Central memory CD8-positive, alpha-beta T cell (primary cell): ENCODE measurements around the gene OGFRL1.

Source experiments
- ATAC-seq: fragments of 150-1000 bp; cut with Tn5 transposase; replicated peaks from 2 replicates; pipeline ENCODE4 v1.10.0; 2022; ENCODE audit warnings: mild to moderate bottlenecking, moderate FRiP score, moderate number of reproducible peaks; ENCODE audit not compliant: poor library complexity, severe bottlenecking; ENCODE audit errors: extremely low read depth
- DNase-seq, 2 donors: peaks; one replicate each; pipeline ENCODE4 v3.0.0; 2021; ENCODE audit warnings: low spot score in 2 of 2
- H3K27ac Mint-ChIP-seq: one replicate; pipeline ENCODE4 v1.8.0; 2022; ENCODE audit warnings: low read depth, mild to moderate bottlenecking, moderate library complexity, mixed read lengths
- H3K27me3 Mint-ChIP-seq: one replicate; pipeline ENCODE4 v1.8.0; 2022; ENCODE audit warnings: mixed read lengths
- H3K36me3 Mint-ChIP-seq: one replicate; pipeline ENCODE4 v1.8.0; 2022; ENCODE audit warnings: mild to moderate bottlenecking, moderate library complexity, mixed read lengths; ENCODE audit not compliant: insufficient read depth
- H3K4me1 Mint-ChIP-seq: one replicate; pipeline ENCODE4 v1.8.0; 2022; ENCODE audit warnings: mixed read lengths
- H3K4me3 Mint-ChIP-seq: one replicate; pipeline ENCODE4 v1.8.0; 2022; ENCODE audit warnings: mild to moderate bottlenecking, moderate library complexity, mixed read lengths
- H3K9me3 Mint-ChIP-seq: one replicate; pipeline ENCODE4 v1.8.0; 2022; ENCODE audit warnings: mixed read lengths

OGFRL1 gene

DNA sequence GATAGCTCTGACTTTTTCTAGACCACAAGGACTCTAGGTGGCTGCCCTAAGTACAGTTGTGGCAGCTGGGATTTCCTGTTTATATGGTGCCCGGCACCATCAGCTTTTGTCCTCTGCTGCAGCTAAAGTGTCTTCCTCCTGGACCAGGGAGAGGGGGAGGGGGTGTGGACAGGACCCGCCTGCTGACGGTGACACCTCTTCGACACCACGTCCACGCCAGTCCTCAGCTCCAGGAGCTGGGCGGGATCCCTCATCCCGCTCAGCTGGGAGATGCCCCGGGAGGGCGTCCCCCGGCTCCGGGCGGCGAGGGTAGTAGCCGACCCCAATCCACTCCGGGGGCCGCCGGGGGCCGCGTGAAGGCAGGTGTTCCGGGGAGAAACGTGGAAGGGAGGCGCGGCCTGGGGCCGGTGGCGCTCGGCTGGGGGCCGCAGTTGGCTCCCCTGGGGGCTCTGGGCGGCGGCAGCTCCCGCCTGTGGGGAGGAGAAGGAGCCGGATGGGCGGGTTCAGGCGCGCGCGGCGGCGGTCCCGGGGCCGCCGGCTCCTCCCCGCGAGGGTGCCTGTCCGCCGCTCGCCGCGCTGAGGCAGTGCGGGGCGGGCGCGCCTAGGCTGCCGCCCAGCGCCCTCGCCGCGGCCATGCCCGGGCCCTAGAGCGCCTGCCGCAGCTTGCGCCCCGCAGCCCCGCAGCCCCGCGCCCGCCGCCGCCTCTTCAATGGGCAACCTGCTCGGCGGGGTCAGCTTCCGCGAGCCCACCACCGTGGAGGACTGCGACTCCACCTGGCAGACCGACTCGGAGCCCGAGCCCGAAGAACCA, at the start of gene OGFRL1:
Gene OGFRL1 (plus strand): TSS at position 584 of the 811 bp plus-strand sequence. CDS start 126 bp downstream, at position 710.
- H3K4me3 Mint-ChIP-seq, result peak within 1 kb of the TSS; percentile 83
- H3K27me3 Mint-ChIP-seq, result no peaks in the 10 kb centered on the region
- H3K4me1 Mint-ChIP-seq, result peaks cover 44% of the 10 kb centered on the region
- DNase-seq (peak; percentile 61), ATAC-seq (peak; percentile 91)
- no peaks in the 10 kb centered on the region for H3K9me3 Mint-ChIP-seq
- peak within 1 kb of the TSS; percentile 84 for H3K27ac Mint-ChIP-seq
- peaks cover 5% of the 10 kb centered on the region for H3K36me3 Mint-ChIP-seq

DNA sequence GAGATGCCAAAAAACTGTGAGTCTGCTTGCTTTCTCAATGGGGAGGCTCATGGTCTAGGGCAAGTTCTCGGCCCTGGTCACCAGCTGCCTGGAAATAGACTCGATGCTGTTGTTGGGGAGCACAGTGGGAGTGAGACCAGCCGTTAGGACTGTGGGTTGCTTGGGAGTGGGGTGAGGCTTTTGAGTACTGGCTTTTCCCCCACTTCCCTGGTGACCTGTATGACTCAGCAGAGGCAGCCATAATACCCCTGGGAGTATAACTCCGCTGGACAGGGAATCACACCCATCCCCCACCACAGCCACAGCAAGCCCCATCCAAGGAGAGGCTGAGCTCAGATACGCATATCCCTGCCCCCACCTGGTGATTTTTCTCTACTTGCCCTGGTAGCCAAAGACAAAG, 48.9 kb upstream of the OGFRL1 start:
- no peak overlapping the region for H3K4me3 Mint-ChIP-seq
- DNase-seq (no peak), ATAC-seq (no peak)
- H3K36me3 Mint-ChIP-seq, result no peaks in the 10 kb centered on the region
- H3K4me1 Mint-ChIP-seq, result no peaks in the 10 kb centered on the region
- no peak overlapping the region for H3K27ac Mint-ChIP-seq
- no peaks in the 10 kb centered on the region for H3K9me3 Mint-ChIP-seq
- peaks cover 53% of the 10 kb centered on the region for H3K27me3 Mint-ChIP-seq

DNA sequence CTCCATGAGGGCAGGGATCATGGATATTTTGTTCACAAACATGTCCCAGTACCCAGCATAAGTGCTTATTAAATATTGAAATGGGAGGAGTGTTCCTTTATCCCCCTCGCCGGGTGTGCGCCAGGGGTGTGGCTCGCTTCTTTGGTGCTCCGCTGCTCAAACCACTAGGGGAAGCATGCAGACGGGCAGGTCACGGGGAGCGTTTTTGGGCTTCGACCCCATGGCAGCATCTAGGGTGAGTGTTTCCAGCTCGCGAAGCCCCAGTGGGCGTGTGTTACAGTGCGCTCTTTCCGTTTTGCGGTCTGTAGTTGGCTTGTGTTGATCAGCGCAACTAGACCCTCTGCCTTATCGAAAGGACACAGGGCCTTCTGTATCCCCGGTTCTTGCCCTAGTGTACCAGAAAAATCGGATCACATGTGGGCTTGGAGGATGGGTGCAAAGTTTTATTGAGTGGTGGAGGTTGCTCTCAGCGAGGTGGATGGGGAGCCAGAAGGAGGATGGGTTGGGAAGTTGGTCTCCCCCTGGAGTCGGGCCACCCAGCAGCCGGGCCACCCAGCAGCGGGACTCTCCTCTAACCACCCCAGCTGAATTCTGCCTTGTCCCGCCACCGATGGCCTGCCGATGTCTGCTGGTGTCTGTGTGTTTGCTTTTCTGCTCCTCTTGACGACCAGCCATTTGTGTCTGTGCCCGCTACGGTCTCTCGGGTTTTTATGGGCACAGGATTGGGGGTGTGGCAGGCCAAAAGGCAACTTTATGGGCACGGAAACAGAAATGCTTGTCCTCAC, 43.2 kb upstream of the OGFRL1 start:
- Mint-ChIP-seq H3K27ac (no peak overlapping the region), H3K4me3 (no peak overlapping the region), H3K27me3 (peaks cover 9% of the 10 kb centered on the region), H3K4me1 (no peaks in the 10 kb centered on the region), H3K36me3 (peaks cover 2% of the 10 kb centered on the region), H3K9me3 (no peaks in the 10 kb centered on the region)
- ATAC-seq (no peak), DNase-seq (no peak)

DNA sequence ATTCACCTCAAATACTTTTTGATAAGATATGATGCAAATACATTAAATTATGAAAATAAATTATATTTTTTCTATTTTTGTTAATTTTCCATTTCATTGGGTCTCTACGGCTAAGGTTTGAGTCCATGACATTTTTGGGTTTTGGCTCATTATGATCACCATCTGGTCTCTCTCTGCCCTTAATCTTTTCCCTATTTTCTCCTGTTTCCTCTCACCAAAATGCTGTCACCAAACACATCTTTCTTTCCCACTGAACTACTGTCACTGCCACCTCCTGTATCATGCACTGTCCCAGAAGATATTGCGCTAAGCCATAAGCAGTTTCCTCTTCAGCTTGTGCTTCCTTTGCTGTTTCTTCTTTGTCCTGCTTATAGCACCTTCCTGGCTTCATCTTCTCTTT, 42.0 kb upstream of the OGFRL1 start:
- Mint-ChIP-seq H3K4me3 (no peak overlapping the region), H3K4me1 (no peaks in the 10 kb centered on the region), H3K36me3 (peaks cover 2% of the 10 kb centered on the region), H3K27me3 (peaks cover 4% of the 10 kb centered on the region), H3K27ac (no peak overlapping the region), H3K9me3 (no peaks in the 10 kb centered on the region)
- no peak for DNase-seq
- ATAC-seq, result no peak

DNA sequence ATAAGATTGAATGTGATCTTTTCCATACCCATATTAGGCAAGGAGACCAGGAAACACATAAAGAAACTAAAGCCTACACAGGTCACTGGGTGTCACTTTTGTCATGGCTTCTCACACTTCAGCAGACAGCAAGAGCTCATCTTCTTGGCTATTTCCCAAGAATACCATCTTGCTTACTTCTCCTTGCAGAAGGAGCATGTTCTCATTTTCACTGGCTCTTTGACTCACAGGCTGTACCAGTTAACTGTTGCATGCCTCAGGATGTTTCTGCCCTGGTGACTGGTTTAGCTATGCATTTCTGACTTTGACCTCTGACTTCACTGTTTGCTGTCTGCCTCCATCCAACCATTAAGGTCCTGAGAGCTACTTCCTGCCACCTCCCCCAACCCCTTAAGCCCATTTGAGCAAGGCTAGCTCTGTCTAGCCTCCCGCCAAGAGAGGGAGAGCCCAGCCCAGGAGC, 40.3 kb upstream of the OGFRL1 start:
- ATAC-seq, result no peak
- H3K4me1 Mint-ChIP-seq, result no peaks in the 10 kb centered on the region
- H3K27me3 Mint-ChIP-seq, result peaks cover 19% of the 10 kb centered on the region
- peaks cover 3% of the 10 kb centered on the region for H3K36me3 Mint-ChIP-seq
- no peak overlapping the region for H3K27ac Mint-ChIP-seq
- H3K9me3 Mint-ChIP-seq, result no peaks in the 10 kb centered on the region
- no peak overlapping the region for H3K4me3 Mint-ChIP-seq
- DNase-seq, result no peak

DNA sequence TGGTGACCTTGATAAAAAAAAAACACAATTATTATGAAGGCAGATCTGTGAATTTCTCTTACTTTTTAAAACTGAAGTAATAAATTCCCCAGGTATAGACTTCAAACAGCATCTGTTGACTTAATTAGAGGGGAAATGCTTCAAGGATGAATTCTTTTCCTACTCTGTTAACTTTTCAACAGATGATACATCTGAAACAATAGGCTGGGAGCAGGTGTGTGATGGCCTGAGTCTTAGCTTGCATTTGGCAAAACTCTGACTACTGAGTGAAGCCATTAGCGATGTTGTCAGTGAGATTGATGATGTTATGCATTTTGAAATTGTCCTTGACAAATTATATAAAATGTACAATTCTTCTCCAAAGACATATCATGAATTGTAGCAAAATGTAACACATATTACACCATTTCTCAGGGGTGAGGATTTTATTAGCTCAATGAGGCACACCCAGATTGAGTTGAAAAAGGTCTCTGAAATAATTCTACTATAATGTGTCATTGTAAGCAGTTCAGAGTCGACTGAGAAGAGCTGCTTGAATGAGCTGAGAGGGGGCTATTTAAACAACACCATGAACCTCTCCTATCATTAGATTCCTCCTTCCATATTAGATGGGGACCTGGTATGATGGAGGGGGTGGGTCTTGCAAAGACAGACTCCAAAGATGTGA, 39.6 kb upstream of the OGFRL1 start:
- Mint-ChIP-seq H3K27me3 (peaks cover 19% of the 10 kb centered on the region), H3K4me3 (no peak overlapping the region), H3K4me1 (no peaks in the 10 kb centered on the region), H3K9me3 (no peaks in the 10 kb centered on the region), H3K27ac (no peak overlapping the region), H3K36me3 (peaks cover 3% of the 10 kb centered on the region)
- ATAC-seq (no peak), DNase-seq (no peak)

DNA sequence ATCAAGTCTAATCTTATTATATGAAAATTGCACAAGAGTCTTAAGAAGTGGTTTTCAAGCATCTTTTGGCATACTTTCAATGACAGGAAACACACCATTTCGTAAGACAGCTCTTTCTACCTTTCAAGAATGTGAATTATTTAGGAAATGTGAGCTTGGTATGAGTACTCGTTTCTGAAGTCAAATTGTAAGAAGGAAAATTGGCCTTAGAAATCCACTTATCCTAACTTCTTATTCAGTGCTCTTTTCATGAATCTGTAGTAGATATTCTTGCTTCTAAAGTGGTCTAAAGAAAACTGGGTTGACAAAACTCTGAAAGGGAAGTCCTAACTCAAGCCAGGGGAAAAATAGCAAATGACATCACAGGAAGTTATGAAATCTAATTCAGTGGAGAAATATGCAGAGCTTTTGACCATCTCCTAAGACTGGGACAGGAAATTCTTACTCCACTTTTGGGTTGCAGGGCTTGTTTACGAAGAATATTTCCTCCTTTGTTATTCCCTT, 38.5 kb upstream of the OGFRL1 start:
- Mint-ChIP-seq H3K9me3 (no peaks in the 10 kb centered on the region), H3K36me3 (peaks cover 3% of the 10 kb centered on the region), H3K27ac (no peak overlapping the region), H3K4me1 (no peaks in the 10 kb centered on the region), H3K4me3 (no peak overlapping the region), H3K27me3 (peaks cover 23% of the 10 kb centered on the region)
- DNase-seq (no peak), ATAC-seq (no peak)

DNA sequence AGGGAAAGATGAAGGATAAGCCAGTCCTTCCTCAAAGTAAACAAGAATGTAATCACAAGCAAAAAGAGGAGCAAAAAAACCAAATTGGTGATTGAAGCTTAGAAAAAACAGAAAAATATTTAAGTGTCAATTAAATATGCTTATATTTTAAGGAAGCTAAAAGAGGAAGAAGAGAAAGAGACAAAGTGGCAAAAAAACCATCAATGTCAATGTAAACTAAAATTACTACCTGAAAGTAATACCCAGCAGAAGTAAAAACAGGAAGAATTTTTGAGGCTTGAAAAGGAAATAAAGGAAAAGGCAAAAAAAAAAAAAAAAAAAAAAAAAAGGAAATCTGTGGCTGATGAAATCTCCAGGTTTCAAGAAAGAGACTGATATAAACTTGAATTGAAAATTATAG, 36.2 kb upstream of the OGFRL1 start:
- Mint-ChIP-seq H3K27ac (peak overlapping the region; percentile 33), H3K9me3 (no peaks in the 10 kb centered on the region), H3K4me3 (no peak overlapping the region), H3K4me1 (no peaks in the 10 kb centered on the region), H3K36me3 (peaks cover 1% of the 10 kb centered on the region), H3K27me3 (peaks cover 38% of the 10 kb centered on the region)
- ATAC-seq, result no peak
- DNase-seq, result no peak

DNA sequence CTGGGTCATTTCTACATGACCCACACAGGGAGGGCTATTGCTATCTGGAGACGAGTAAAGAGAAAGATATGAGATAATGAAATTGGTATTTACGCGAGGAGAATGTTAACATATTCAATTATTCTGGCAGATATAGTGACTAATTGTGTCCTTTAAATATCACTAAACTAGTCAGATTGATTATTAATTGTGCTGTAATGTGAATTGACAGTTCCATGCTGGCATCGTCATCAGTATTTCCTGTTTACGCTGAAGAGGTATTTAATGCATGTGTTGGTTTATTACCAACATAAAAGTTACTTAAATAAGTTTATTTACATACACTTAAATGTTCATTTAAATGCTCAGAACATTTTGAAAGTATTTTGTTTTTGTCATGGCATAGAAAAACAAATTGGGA, 35.7 kb upstream of the OGFRL1 start:
- H3K27ac Mint-ChIP-seq, result no peak overlapping the region
- peaks cover 38% of the 10 kb centered on the region for H3K27me3 Mint-ChIP-seq
- H3K9me3 Mint-ChIP-seq, result no peaks in the 10 kb centered on the region
- peaks cover 1% of the 10 kb centered on the region for H3K36me3 Mint-ChIP-seq
- ATAC-seq, result no peak
- H3K4me3 Mint-ChIP-seq, result no peak overlapping the region
- no peaks in the 10 kb centered on the region for H3K4me1 Mint-ChIP-seq
- no peak for DNase-seq

DNA sequence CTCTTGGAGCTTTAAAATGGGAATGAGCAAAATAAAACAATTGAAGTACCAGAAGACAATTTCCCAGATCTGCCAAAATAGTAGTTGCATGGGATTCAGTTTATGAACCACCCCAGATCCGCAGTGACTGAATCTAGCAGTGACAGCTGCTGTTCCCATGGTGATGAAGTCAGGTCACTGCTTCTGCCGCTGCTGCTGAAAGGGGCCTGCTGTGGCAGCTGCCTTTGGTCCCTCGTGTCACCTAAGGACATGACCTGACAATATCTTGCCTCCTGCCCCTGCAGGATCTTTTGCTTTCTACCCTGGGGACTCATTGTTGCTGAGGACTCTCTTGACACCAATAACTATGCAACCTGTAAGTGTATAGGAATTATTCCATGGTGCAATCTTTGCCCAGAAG, 34.3 kb upstream of the OGFRL1 start:
- no peak overlapping the region for H3K4me3 Mint-ChIP-seq
- no peak for ATAC-seq
- peaks cover 1% of the 10 kb centered on the region for H3K36me3 Mint-ChIP-seq
- no peaks in the 10 kb centered on the region for H3K4me1 Mint-ChIP-seq
- peaks cover 42% of the 10 kb centered on the region for H3K27me3 Mint-ChIP-seq
- no peak overlapping the region for H3K27ac Mint-ChIP-seq
- DNase-seq, result no peak
- H3K9me3 Mint-ChIP-seq, result no peaks in the 10 kb centered on the region

DNA sequence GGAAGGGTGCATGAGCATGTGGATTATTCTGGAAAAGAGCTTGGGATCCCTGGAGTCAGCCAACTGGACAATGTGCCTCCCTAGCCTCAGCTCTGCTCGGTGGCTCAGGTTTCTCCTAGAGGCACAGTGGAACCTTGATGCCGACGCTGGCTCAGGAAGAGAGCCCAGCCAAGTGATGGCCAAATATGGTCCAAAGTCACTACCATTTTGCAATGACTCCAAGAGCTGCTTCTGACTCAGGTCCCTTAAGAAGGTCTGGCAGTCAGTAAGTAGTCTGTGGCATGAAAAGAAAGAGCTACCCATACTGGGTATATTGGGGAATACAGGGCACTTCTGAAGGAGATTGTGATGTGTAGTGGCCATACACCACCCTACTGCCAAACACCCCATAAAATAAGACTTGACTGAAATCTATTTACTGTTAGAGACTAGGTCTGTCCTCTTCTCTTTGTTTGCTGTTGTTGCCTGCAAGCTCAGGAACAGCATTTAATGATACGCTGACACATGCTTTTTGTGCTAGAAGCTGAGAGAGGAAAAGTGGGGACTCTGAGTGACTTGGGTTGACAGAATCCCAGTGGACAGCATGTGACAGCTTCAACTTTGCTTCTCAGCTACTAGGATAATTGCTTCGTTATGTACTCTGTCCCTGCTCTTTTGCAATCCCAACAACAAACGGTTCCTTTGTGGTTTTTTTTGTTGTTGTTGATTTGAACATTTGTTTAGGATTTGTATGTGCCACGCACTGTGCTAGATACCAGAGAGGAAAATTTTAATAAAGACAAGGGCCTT, 30.3 kb upstream of the OGFRL1 start:
- Mint-ChIP-seq H3K4me3 (no peak overlapping the region), H3K9me3 (no peaks in the 10 kb centered on the region), H3K36me3 (no peaks in the 10 kb centered on the region), H3K27ac (no peak overlapping the region), H3K27me3 (peaks cover 48% of the 10 kb centered on the region), H3K4me1 (no peaks in the 10 kb centered on the region)
- DNase-seq (no peak), ATAC-seq (no peak)
